Parathyroid adenoma (tissue), 2 donors: ENCODE results near the gene FSD1.

Source experiments
- H2AFZ ChIP-seq: fragments of 300-600 bp; sonication (generic); one replicate; pipeline ENCODE4 v1.7.0; 2017; ENCODE audit warnings: antibody characterized with exemption, mild to moderate bottlenecking
- H3K27ac ChIP-seq: fragments of 300-600 bp; sonication (generic); one replicate; pipeline ENCODE4 v1.7.0; 2017
- H3K27me3 ChIP-seq: fragments of 300-600 bp; sonication (generic); one replicate; pipeline ENCODE4 v1.7.0; 2017; ENCODE audit warnings: low read length; ENCODE audit not compliant: control insufficient read depth, insufficient read depth
- H3K36me3 ChIP-seq: fragments of 300-600 bp; sonication (generic); one replicate; pipeline ENCODE4 v1.7.0; 2017; ENCODE audit warnings: low read length; ENCODE audit not compliant: control insufficient read depth, insufficient read depth
- H3K4me1 ChIP-seq: fragments of 300-600 bp; sonication (generic); one replicate; pipeline ENCODE4 v1.7.0; 2017; ENCODE audit warnings: control low read depth
- H3K4me2 ChIP-seq: fragments of 300-600 bp; sonication (generic); one replicate; pipeline ENCODE4 v1.7.0; 2017; ENCODE audit warnings: low read length
- H3K4me3 ChIP-seq: fragments of 300-600 bp; sonication (generic); one replicate; pipeline ENCODE4 v1.7.0; 2017; ENCODE audit warnings: low read depth, low read length
- H3K79me2 ChIP-seq: fragments of 300-600 bp; sonication (generic); one replicate; pipeline ENCODE4 v1.7.0; 2017; ENCODE audit warnings: control low read depth
- H3K9ac ChIP-seq: fragments of 300-600 bp; sonication (generic); one replicate; pipeline ENCODE4 v1.7.0; 2017; ENCODE audit warnings: mild to moderate bottlenecking
- H3K9me3 ChIP-seq: fragments of 300-600 bp; sonication (generic); one replicate; pipeline ENCODE4 v1.7.0; 2017; ENCODE audit warnings: low read length; ENCODE audit not compliant: control insufficient read depth
- CTCF ChIP-seq: fragments of 300-600 bp; sonication (generic); IDR thresholded peaks from one replicate; pipeline ENCODE4 v1.7.0; 2017; ENCODE audit warnings: antibody characterized with exemption, mild to moderate bottlenecking
- donor health status: primary hyperparathyroidism.

The FSD1 gene

GRCh38 chr19:4337906-4338440, 33.6 kb downstream of the FSD1 start:
- peaks cover 4% of the 10 kb centered on the region for H3K4me1 ChIP-seq
- no peak for TF ChIP-seq CTCF
- peak overlapping the region; percentile 74 for H3K4me3 ChIP-seq
- no peaks in the 10 kb centered on the region for H3K27me3 ChIP-seq
- no peaks in the 10 kb centered on the region for H3K36me3 ChIP-seq
- H3K9me3 ChIP-seq, result no peaks in the 10 kb centered on the region
- H2AFZ ChIP-seq, result peak overlapping the region; percentile 99
- no peaks in the 10 kb centered on the region for H3K79me2 ChIP-seq
- peak overlapping the region; percentile 75 for H3K27ac ChIP-seq
- H3K4me2 ChIP-seq, result peak overlapping the region; percentile 99
- H3K9ac ChIP-seq, result peak overlapping the region; percentile 25

DNA sequence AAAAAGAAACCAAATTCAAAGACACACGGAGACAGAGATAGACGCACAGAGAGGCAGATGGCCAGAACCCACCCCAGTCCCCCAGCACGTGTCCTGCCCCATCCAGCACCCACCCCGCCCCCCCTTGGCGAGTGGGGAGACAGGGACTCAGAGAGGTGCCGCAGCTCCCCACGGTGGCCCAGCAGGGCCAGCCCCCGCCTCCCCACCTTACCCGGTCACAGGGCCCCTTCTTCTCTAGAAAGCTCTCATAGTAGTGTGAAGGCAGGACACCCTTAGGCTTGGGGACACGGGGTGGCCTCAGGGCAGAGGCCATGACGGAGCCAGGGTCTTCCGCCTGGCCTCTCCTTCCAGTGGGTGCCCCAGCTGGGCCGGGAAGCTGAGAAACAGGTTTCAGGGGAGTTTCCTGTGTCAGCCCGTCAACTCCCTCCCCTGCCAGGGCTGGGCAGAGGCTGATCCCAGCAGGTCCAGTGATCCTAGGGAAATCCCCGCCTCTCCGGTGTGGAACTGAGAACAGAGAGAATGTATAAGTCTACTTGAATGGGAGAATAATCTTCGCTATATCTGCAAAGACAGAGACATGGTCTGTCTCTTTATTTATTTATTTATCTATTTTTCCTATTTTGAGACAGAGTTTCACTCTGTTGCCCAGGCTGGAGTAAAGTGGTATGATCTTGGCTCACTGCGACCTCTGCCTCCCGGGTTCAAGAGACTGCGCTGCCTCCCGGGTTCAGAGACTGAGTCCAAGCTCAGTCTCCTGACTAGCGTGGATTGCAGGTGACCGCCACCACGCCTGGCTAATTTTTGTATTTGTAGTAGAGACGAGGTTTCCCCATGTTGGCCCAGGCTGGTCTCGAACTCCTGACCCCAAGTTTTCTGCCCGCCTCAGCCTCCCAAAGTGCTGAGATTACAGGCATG, 34.3 kb downstream of the FSD1 start, which contains the start of gene STAP2:
STAP2 (minus strand) TSS at position 387 of the 915 bp plus-strand sequence; CDS start at position 313, 74 bp downstream.
- H3K9me3 ChIP-seq, result no peaks in the 10 kb centered on the region
- no peaks in the 10 kb centered on the region for H3K27me3 ChIP-seq
- H3K36me3 ChIP-seq, result no peaks in the 10 kb centered on the region
- peaks cover 4% of the 10 kb centered on the region for H3K4me1 ChIP-seq
- peak within 1 kb of the TSS; percentile 59 for H3K9ac ChIP-seq
- H3K79me2 ChIP-seq, result no peaks in the 10 kb centered on the region
- H3K4me2 ChIP-seq, result peak within 1 kb of the TSS; percentile 99
- peak within 1 kb of the TSS; percentile 99 for H2AFZ ChIP-seq
- peak within 1 kb of the TSS; percentile 75 for H3K27ac ChIP-seq
- no peak for TF ChIP-seq CTCF
- H3K4me3 ChIP-seq, result peak within 1 kb of the TSS; percentile 74

DNA sequence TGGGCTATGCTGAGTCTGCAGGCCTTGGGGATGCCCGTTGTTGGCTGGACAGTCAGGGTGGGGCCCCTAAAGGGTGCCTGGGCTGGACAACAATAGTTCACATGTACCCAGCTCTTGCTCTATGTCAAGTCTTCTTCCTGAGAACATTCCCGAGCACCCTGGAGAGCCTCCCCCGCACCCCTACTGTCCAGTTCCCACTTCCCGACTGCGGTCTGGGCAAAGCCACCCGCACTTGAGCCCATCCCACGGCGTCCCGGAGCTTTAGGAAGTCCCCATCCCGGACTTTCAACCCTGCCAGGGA, 37.9 kb downstream of the FSD1 start:
- peaks cover 2% of the 10 kb centered on the region for H3K79me2 ChIP-seq
- peak overlapping the region; percentile 93 for H3K4me3 ChIP-seq
- TF ChIP-seq CTCF, result no peak
- peak overlapping the region; percentile 84 for H3K9ac ChIP-seq
- H2AFZ ChIP-seq, result peak overlapping the region; percentile 100
- peaks cover 4% of the 10 kb centered on the region for H3K4me1 ChIP-seq
- H3K36me3 ChIP-seq, result no peaks in the 10 kb centered on the region
- peak overlapping the region; percentile 94 for H3K27ac ChIP-seq
- H3K27me3 ChIP-seq, result no peaks in the 10 kb centered on the region
- H3K9me3 ChIP-seq, result no peaks in the 10 kb centered on the region
- peak overlapping the region; percentile 92 for H3K4me2 ChIP-seq

DNA sequence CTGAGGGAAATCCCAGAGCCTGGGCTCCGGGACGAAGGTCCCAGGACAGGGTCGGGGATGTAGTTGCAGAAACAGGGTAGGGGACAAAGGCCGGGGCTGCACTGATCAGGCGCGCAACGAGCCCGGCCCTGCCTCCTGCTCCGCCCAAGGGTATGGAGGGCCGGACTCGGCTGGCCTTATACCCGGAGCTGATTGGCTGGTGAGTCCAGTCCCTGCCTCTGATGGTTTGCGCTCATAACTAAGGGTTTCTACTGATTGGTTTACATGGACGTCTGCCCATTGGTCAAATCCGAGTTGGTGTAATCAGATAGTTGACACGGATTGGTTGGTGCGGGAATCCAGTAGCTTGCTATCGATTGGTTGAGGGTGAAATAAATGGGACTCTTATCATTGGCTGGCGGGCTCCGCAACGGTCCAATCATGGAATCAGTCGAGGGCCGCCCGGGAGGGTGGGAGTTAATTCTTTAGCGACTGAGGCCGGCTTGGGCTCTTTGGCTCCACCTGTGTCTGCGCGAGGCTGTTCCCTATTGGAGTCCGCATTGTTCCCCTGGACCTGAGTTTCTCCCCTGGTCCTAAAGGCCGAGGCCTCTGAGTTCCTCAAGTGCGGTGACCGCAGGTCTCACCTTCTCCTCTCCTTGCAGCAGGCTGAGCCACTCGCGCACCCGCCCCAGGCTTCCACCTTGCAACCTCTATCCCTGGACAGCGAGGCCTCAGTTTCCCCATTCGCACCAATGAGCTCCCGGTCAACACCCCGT, 38.4 kb downstream of the FSD1 start:
- Histone ChIP-seq H3K27ac (peak overlapping the region; percentile 94), H3K9ac (peak overlapping the region; percentile 84), H3K4me3 (peak overlapping the region; percentile 93), H3K4me1 (peaks cover 4% of the 10 kb centered on the region), H3K79me2 (peaks cover 2% of the 10 kb centered on the region), H2AFZ (peak overlapping the region; percentile 100), H3K36me3 (no peaks in the 10 kb centered on the region), H3K4me2 (peak overlapping the region; percentile 99), H3K9me3 (no peaks in the 10 kb centered on the region), H3K27me3 (no peaks in the 10 kb centered on the region)
- peak; percentile 59 for TF ChIP-seq CTCF
